Activated CD8-positive, alpha-beta memory T cell treated with anti-CD3 and anti-CD28 coated beads for 24 hours (primary cell): ENCODE data around the gene PDLIM4.

Experiments used
- DNase-seq: peaks from one replicate; pipeline ENCODE4 v3.0.0-alpha.2; 2020

Gene PDLIM4

GRCh38 chr5:132227485-132228240, 29.8 kb upstream of the PDLIM4 start, which contains the start of gene P4HA2:
P4HA2 (minus strand) TSS chr5:132227853; CDS start chr5:132218626, 9,227 bp downstream.
- peak; percentile 75 for DNase-seq

GRCh38 chr5:132228241-132229035, 29.1 kb upstream of the PDLIM4 start:
- DNase-seq: no peak

DNA sequence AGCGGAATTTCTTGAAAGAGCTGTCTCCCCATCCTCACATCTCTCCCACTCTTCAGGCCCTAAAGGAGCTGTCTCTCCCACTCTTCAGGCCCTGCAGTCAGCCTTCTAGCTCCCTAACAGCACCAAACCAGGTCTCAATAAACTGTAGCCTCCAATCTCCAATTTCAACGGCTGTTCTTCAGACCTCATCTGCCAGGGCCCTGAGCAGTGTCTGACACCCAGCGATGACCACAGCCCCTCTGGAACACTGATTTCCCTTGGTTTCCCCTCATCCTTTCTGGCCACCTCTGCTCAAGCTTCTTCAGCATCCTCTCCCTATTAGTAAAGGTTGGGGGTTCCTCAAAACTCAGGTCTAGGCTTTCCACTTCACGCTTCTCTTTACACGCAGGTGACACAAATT, 28.3 kb upstream of the PDLIM4 start:
- no peak for DNase-seq

- DNase-seq: no peak
Measured at GRCh38 chr5:132230871-132231270, 26.6 kb upstream of the PDLIM4 start.

DNA sequence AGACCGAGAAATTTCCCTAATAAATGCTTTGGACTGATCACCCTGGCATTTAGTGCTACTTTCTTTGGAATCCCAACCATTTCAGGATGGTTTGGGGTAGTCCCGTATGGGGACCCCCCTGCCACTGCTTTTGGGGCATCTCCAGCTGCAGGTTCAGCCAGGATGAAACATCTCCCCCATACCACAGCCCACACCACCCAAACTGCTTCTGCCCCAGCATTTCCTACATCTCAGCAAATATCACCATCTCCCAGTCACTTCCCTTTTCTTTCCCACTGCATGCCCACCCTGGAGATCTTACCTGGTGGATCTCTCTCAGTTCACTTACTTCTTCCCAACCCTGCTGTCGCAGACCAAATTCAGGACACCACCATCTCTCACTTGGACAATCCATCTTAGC, 25.0 kb upstream of the PDLIM4 start:
- DNase-seq: no peak

- DNase-seq: no peak
Measured at GRCh38 chr5:132233081-132233480, 24.4 kb upstream of the PDLIM4 start.

DNA sequence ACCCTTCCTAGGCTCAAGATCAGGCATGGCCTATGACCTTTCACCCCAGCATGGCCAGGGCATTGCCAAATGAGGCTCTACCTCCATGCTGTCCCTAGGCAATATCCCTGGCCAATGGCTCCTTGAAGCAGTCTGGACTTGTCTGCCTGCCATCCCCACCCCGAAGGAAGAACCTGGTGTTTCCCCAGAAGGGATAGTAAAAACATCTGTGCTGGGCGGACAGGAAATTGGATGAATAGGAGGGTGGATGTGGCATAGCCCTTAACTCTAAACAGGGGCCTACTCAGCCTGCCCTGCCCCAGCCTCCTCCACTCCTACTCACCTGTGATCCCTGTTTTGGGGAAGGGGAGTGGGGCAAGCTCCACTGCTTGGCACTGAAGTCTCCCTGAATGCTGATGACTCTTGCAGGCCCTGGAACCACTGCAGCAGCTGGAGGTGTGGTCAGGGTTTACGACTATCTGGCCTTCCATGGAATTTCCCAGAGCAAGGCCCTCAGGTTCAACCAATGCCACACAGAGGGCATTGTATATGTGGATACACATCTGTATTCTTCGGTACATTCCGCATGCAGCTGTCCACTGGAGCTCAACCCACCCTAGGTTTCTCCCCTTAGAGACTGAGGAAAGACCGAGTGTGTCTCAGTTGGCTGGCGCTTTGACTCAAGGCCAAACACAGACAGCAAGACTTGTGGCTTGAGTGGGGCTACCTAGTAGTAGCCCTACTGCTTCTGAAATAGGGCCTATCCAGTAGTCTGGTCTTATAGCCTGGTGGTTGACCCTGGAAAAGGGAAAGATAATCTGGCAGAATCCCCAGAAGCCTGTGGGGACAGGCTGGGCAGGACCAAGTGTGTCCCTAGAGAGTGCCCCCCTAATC, 23.4 kb upstream of the PDLIM4 start:
- no peak for DNase-seq

- DNase-seq: no peak
Measured at GRCh38 chr5:132234684-132235062, 22.8 kb upstream of the PDLIM4 start.

DNA sequence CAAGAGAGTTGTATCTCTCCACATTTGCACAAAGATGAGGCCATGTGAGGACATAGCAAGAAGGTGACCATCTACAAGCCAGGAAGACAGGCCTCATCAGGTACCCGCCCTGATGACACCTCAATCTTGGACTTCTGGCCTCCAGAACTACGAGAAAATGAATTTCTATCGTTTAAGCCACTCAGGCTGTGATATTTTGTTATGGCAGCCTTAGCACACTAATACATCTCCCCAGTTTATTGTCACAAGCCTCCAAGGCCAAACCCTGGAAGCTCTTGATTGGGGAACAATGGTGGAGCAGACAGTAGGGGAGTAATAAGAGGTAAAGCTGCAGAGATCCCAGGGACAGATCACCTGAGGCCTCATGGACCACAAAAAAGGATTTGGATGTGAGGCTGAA, 22.2 kb upstream of the PDLIM4 start:
- DNase-seq: no peak

GRCh38 chr5:132237141-132237540, 20.4 kb upstream of the PDLIM4 start:
- DNase-seq: no peak

- no peak for DNase-seq
Measured at GRCh38 chr5:132237670-132238069, 19.8 kb upstream of the PDLIM4 start.

GRCh38 chr5:132238169-132238744, 19.2 kb upstream of the PDLIM4 start:
- DNase-seq: peak; percentile 94

- DNase-seq: peak; percentile 53
Measured at GRCh38 chr5:132238901-132239500, 18.5 kb upstream of the PDLIM4 start.

DNA sequence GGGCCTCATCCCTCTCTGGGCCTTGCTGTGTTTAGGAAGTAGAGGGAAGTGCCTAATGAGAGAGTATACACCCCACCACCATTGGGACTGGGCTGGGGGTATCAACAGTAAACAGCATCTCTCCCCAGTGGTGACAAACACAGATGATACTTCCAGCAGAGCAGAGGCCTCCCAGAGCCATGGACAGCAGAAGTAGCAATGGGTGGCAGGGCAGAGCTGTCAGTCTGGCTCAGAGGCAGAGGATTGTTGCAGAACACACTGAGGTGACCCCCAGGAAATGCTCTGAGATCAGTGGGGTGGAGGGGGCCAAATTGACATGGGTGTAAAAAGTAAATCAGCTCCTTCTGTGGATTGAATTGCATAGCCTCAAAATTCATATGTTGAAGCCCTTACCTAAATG, 17.7 kb upstream of the PDLIM4 start:
- DNase-seq: peak; percentile 46

DNA sequence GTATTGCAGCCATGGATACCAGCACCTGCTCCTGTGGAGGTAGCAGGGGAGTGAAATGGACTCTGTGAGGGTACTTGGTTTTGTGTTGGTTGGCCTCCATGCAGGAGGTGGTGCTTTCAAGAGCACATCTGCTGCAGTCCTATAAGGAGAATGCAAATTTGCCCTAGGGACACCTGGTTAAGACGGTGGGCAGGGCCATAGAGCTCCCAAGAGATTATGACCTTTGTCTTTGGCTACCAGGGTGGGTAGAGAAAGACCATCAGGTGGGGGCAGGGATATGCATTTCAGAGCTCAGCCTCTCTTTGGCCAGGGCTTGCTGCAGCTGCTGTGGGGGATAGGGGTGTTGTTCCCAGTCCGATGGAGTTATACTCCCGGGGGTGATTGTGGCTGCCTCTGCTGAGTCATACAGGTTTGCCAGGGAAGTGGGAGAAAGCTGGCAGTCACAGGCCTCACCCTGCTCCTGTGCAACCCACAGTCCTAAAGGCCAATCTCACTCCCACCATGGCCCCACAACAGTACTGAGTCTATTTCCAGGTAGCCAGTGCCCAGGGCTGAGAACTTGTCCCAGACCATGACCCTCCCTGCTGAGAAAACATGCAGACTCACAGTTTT, 14.0 kb upstream of the PDLIM4 start:
- no peak for DNase-seq

DNA sequence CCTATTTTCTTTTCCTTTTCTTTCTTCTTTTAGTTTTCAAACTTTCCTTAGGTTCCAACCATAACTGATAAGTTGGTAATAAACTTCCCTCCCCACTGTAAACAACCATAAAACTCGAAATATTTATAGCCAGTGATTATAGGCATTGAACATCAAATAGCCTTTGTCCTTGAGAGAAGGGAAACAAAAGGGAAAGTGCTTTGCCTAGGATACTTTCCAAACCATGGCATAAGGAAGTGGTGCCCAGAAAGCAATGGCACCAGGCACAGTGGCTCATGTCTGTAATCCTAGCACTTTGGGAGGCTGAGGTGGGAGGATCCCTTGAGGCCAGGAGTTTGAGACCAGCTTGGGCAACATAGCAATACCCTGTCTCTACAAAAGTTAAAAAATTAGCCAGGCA, 11.9 kb upstream of the PDLIM4 start:
- DNase-seq: no peak

DNA sequence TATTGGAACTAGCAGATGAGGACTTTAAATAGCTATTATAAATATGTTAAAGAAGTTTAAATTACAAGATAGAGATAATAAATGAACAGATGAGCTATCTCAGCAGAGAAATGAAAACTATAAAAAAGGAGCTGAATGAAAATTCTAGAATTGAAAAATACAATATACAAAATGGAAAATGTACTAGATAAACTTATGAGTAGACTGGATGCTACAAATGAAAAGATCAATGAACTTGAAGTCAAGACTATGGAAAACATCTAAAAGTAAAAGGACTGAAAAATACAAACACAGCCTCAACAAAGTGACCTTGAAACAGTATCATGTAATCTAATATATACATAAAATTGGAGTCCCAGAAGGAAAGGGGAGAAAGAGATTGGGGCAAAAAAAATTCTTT, 10.7 kb upstream of the PDLIM4 start:
- DNase-seq: no peak

GRCh38 chr5:132250547-132250946, 6.9 kb upstream of the PDLIM4 start:
- no peak for DNase-seq

- DNase-seq: peak; percentile 44
Measured at GRCh38 chr5:132251220-132251725, 6.2 kb upstream of the PDLIM4 start.

GRCh38 chr5:132253008-132253441, 4.5 kb upstream of the PDLIM4 start:
- no peak for DNase-seq

DNA sequence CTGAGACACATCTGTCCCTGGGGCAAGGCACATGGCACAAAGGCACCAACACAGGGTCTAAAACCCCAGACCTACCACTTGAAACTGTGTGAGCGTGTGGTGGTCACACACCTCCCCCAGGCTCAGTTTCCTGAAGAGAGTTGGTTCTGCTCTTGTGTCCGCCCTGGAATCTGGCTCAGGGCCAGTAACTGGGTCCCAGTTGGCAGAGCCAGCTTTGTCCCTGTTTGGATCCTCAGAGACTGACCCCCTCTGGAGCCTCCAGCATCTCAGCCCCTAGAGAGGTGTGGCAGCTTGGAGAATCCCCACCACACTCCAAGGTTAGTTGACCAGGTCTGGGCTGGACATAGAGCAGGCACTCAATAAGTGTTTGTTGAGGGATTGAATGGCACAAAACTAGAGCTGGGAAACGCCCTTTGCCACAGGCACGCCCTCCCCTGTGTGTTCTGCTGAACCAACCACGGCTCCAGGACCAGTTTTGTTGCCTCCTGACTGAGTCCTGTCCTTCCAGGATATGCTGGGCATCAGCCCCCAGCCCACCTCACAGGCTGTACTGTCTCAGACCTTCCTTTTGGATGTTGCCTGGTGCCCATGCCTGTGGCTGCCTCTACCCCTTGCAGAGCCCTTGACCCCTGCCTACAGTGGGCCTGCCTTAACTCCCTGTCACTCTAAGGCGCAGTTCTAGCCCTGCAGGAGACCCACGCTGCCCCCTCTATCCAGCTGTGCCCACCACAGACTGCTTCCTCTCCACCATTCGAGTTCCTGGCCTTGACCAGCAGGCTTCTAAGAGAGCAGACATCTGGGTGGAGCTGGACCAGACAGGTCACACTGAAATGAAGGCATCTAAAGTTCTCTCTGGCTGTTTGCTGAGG, 3.8 kb upstream of the PDLIM4 start:
- peak; percentile 52 for DNase-seq
